Cardiac muscle cell (in vitro differentiated cells and primary cell): ENCODE measurements around the gene FOSL1. TPM values are rescaled to one million over a fixed set of nuclear protein-coding genes. Genes with fewer than 3 reads are reported as not detected.

Experiments used
- DNase-seq, 2 donors: peaks; one replicate each; pipeline versions ENCODE4 v3.0.0 to v3.0.0-alpha.2; 2010 to 2017; ENCODE audit warnings: low read depth in 1 of 2, low spot score in 1 of 2
- H3K27ac ChIP-seq: fragments of 200-600 bp; sonication (generic); 2 replicates; pipeline ENCODE4 v1.5.1; 2016
- H3K27me3 ChIP-seq: fragments of 200-600 bp; sonication (generic); 2 replicates; pipeline ENCODE4 v1.6.0; 2016; ENCODE audit warnings: control low read depth
- H3K36me3 ChIP-seq: fragments of 200-600 bp; sonication (generic); 2 replicates; pipeline ENCODE4 v1.5.1; 2016; ENCODE audit warnings: control low read depth
- H3K4me1 ChIP-seq: fragments of 200-600 bp; sonication (generic); 2 replicates; pipeline ENCODE4 v1.8.1; 2017; ENCODE audit warnings: low read depth, mild to moderate bottlenecking, mixed run types
- H3K4me3 ChIP-seq: fragments of 200-600 bp; sonication (generic); 2 replicates; pipeline ENCODE4 v1.5.1; 2016; ENCODE audit warnings: mild to moderate bottlenecking
- H3K9me3 ChIP-seq: fragments of 200-600 bp; sonication (generic); 2 replicates; pipeline ENCODE4 v1.5.1; 2017; ENCODE audit warnings: low read depth, mild to moderate bottlenecking, control low read depth
- CTCF ChIP-seq: IDR thresholded peaks from 2 replicates; pipeline ENCODE4 v1.5.1; 2012; ENCODE audit warnings: low read depth, mild to moderate bottlenecking, low read length
- polyA plus RNA-seq: library from polyadenylated mRNA; unstranded; fragments of >200 nt; fragmentation: Nextera tagmentation; extraction: Ambion mirVana; gene quantifications from 2 replicates; pipeline ENCODE4 v1.2.1, GENCODE V29; 2016
- total RNA-seq: library from RNA; depleted of rRNA; stranded (reverse); fragments of >200 nt; gene quantifications from 2 replicates; pipeline ENCODE4 v1.2.3, GENCODE V29; 2016

FOSL1 gene
- 0.21 TPM in 1 of 2 replicates, not detected in the other for total RNA-seq
- polyA plus RNA-seq: 0.60 TPM in 1 of 2 replicates, not detected in the other

- peaks cover 87% of the 10 kb centered on the region for H3K27me3 ChIP-seq
- no peaks in the 10 kb centered on the region for H3K36me3 ChIP-seq
- no peaks in the 10 kb centered on the region for H3K9me3 ChIP-seq
- H3K27ac ChIP-seq: no peak within 1 kb of the TSS
- H3K4me3 ChIP-seq: peak within 1 kb of the TSS; percentile 35
- TF ChIP-seq CTCF: no peak
- DNase-seq: peak; percentile 78 to 96
- H3K4me1 ChIP-seq: no peaks in the 10 kb centered on the region
These were observed at the start of gene FOSL1 for GRCh38 chr11:65900125-65900898. TSS of gene FOSL1 (minus strand) at chr11:65900388. CDS start at chr11:65900339, 49 bp downstream.

- no peak for TF ChIP-seq CTCF
- DNase-seq: no peak
- Histone ChIP-seq H3K36me3 (no peaks in the 10 kb centered on the region), H3K4me3 (no peak overlapping the region), H3K27me3 (no peaks in the 10 kb centered on the region), H3K4me1 (no peaks in the 10 kb centered on the region), H3K9me3 (no peaks in the 10 kb centered on the region), H3K27ac (no peak overlapping the region)
These were observed 47.5 kb upstream of the FOSL1 start for GRCh38 chr11:65947603-65948125.

- TF ChIP-seq CTCF: no peak
- H3K9me3 ChIP-seq: no peaks in the 10 kb centered on the region
- H3K4me1 ChIP-seq: no peaks in the 10 kb centered on the region
- DNase-seq: no peak
- H3K4me3 ChIP-seq: no peak overlapping the region
- no peaks in the 10 kb centered on the region for H3K36me3 ChIP-seq
- H3K27me3 ChIP-seq: no peaks in the 10 kb centered on the region
- no peak overlapping the region for H3K27ac ChIP-seq
These were observed 46.9 kb upstream of the FOSL1 start for GRCh38 chr11:65947133-65947532.

- no peak for DNase-seq
- H3K27ac ChIP-seq: no peak overlapping the region
- no peak for TF ChIP-seq CTCF
These were observed 46.5 kb upstream of the FOSL1 start for GRCh38 chr11:65946655-65947054.

GRCh38 chr11:65945941-65946558 is 45.9 kb upstream of the FOSL1 start:
- Histone ChIP-seq H3K4me1 (no peaks in the 10 kb centered on the region), H3K27me3 (no peaks in the 10 kb centered on the region), H3K4me3 (no peak overlapping the region), H3K9me3 (no peaks in the 10 kb centered on the region), H3K36me3 (no peaks in the 10 kb centered on the region), H3K27ac (no peak overlapping the region)
- TF ChIP-seq CTCF: no peak
- no peak for DNase-seq

More at GRCh38 chr11:65946655-65947054, 46.5 kb upstream of the FOSL1 start:
- Histone ChIP-seq H3K36me3 (no peaks in the 10 kb centered on the region), H3K4me1 (no peaks in the 10 kb centered on the region), H3K4me3 (no peak overlapping the region), H3K27me3 (no peaks in the 10 kb centered on the region), H3K9me3 (no peaks in the 10 kb centered on the region)
